Jurkat, Clone E6-1 (cell line): ENCODE results near the gene OSBPL8. TPM values are rescaled to one million over a fixed set of nuclear protein-coding genes. Genes with fewer than 3 reads are reported as not detected.

Experiments
- DNase-seq: peaks from one replicate; pipeline ENCODE4 v3.0.0-alpha.2; 2011; ENCODE audit warnings: low read depth, low spot score
- H3K4me3 ChIP-seq: 2 replicates; pipeline ENCODE4 v1.5.1; 2011; ENCODE audit warnings: mild to moderate bottlenecking, low read length, control low read depth, moderate library complexity
- polyA plus RNA-seq: library from polyadenylated mRNA; unstranded; fragments of >200 nt; gene quantifications from one replicate; pipeline ENCODE4 v1.2.1, GENCODE V29; 2012; ENCODE audit warnings: missing spikeins; ENCODE audit not compliant: insufficient read length, insufficient read depth

The OSBPL8 gene
- 20.7 TPM for polyA plus RNA-seq

DNA sequence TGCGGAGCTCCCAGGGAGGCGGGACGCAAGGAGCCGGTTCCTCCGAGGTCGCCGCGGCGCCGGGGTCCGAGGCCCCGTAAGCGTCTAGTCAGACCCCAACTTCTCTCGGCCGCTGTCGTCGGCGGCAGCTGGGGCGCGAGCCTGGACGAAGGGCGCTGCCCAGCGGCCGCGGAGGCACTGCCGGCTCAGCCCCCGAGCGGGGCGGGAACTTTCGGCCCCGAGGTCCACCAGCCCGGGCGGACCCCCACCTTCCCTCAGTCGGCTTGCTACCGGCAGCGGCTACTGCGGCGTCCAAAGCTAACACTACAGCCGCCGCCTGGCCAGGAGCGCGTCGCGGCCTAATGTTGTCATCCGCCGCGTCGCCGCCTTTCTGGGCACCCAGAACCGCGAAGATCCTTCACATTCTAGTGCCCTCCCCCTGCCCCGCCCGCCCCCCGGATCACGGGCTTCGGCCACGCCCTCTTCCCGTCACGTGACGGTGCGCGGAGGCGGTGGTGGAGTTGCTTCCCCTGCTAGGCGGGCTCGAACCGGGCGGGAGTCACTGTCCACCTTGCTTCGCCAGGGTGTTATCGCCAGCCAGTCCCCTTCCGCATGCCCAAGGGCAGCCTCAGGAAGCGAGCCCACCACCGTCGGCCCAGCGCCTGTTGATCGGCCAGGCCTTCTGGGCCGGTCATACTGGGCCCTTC, at the start of gene OSBPL8:
OSBPL8 (minus strand) TSS at position 372 of the 686 bp plus-strand sequence. CDS start 72,220 bp downstream, outside the sequence.
- peak; percentile 81 for DNase-seq
- peak within 1 kb of the TSS; percentile 87 for H3K4me3 ChIP-seq

DNA sequence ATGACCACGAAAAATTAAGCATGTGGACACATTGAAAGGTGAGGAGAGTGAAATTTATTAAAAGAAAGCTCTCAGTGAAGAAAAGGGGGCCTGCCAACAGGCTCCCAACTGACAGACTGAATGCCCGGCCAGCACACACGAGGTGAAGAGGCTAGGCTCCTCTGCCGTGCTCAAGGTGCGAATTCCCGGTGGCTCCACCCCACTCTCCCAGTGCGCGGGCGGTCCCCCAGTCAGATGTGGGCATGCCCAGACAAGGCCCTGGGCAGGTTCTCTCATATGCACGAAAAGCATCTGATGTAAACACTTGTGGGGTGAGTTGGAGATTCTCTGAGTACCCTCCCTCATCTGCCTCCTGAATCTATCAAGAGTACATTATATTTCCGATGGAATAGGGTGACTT, 48.5 kb upstream of the OSBPL8 start:
- no peak for DNase-seq
- H3K4me3 ChIP-seq, result no peak overlapping the region

- no peak for DNase-seq
- no peak overlapping the region for H3K4me3 ChIP-seq
These were observed 35.5 kb upstream of the OSBPL8 start for GRCh38 chr12:76595056-76595455.

DNA sequence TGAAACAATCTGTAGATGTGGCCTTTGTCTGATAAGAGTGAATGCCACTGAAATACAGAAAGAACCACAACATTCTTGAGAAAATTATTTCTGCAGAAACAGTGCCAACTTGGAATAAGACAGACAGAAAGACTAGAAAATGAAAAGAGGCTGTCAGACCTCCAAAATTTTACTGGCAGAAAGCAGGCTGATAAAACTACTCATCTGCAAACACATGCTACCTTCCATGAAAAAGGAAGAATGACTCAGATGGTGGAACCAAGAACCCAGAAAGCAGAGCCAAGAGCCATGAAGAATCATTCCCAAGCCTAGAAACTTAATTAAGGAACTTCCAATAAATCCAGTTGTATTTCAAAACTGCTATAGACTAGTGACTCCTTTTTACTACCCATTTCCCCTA, 31.9 kb upstream of the OSBPL8 start:
- no peak overlapping the region for H3K4me3 ChIP-seq
- DNase-seq, result no peak

DNA sequence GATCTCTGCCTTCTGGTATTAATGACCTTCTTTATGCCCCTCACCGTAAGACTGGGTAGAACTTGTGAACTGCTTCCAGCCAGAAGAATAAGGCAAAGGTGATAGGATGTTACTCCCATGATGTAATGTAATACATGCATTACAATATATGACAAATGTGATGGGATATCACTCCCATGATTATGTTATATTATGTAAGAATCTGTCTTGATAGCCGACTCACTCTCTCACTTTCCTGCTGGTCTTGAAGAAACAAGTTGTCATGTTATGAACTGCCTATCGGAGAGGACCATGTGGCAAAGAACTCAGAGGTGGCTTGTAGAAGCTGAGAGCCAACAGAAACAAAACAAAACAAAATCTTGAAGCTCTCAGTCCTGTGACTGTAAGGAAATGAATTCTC, 30.6 kb upstream of the OSBPL8 start:
- DNase-seq, result no peak
- no peak overlapping the region for H3K4me3 ChIP-seq

- no peak for DNase-seq
- H3K4me3 ChIP-seq, result no peak overlapping the region
These were observed 29.5 kb upstream of the OSBPL8 start for GRCh38 chr12:76588881-76589565.

DNA sequence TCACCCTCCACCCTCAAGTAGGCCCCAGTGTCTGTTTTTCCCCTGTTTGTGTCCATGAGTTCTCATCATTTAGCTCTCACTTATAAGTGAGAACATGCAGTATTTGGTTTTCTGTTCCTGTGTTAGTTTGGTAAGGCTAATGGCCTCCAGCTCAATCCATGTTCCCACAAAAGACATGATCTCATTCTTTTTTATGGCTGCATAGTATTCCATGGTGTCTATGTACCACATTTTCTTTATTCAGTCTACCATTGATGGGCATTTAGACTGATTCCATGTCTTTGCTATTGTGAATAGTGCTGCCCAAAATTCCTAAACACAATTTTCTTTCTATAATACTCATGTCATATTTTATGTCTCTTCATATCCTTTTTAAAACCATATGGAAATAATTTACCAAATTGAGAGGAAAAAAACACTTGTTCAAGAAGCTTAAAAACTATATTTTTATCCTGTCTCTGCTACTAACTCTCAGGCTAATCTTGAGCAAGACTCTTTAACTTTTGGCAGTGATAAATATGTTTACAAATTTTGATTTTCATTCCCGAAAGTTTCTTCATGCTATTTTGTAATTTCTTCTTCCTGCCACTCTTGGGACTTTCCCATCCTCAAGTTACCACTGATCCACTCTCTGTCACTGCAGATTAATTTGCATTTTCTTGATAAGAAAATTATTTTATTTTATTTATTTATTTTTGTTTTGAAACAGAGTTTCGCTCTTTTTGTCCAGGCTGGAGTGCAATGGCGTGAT, 28.0 kb upstream of the OSBPL8 start:
- DNase-seq, result no peak
- H3K4me3 ChIP-seq, result no peak overlapping the region

DNA sequence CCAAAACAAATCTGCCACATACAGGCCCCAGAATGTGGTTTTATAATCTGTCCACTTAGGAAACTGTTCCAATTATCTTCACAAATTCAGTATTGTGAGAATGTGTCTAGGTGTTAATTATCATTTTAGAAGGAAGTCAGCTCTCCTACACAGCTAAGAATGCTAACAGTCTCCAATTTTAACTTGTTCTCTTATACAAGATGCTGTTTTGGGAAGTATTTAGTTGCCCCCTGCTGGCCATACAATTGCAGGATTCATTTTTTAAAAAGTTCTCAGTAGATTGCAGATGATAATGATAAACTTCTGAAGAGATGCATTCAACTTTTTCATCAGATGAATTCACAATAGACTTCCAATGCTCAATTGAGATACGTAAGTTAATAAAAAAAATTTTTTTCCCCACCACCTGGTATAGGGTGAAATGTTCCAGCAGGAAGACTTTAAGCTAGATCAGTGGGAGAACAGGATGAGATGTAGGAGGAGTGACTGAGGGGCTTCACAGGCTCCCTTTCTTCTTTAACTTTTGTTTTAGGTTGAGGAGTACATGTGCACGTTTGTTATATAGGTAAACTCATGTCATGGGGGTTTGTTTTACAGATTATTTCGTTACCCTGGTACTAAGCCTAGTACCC, 27.3 kb upstream of the OSBPL8 start:
- no peak overlapping the region for H3K4me3 ChIP-seq
- DNase-seq, result peak; percentile 50

GRCh38 chr12:76583301-76583700, 23.7 kb upstream of the OSBPL8 start:
- H3K4me3 ChIP-seq, result no peak overlapping the region
- DNase-seq, result no peak

DNA sequence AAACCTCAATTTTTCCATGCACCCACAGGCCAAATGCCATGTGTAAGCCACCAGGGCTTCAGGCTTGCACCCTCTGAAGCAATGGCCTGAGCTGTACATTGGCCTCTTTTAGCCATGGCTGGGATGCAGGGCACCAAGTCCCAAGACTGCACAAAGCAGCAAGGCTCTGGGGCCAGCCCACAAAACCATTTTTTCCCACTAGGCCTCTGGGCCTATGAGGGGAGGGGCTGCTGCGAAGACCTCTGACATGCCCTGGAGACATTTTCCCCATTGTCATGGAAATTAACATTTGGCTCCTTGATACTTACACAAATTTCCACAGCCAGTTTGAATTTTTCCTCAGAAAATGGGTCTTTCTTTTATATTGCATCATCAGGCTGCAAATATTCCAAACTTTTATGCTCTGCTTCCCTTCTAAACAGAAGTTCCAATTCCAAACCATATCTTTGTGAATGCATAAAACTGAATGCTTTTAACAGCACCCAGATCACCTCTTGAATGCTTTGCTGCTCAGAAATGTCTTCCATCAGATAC, 14.3 kb upstream of the OSBPL8 start:
- no peak for DNase-seq
- no peak overlapping the region for H3K4me3 ChIP-seq

DNA sequence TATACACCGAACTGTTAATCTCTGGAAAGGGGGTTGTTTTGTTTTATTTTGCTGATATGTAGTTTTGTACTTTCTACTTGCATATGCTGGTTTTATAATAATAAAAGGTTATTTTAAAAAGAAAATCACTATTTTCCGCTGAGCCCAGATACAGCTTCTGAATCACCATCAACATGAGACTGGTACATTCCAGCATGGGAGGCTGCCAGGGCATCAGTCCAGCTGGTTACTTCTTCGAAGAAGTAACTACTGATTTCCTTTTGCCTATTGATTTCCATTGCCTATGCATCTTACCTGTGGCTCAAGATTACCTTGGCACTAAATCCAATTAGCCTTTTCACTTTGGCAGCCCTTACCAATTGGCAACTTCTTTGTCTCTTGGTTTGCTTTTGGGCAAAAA, 11.7 kb upstream of the OSBPL8 start:
- H3K4me3 ChIP-seq, result no peak overlapping the region
- DNase-seq, result no peak

DNA sequence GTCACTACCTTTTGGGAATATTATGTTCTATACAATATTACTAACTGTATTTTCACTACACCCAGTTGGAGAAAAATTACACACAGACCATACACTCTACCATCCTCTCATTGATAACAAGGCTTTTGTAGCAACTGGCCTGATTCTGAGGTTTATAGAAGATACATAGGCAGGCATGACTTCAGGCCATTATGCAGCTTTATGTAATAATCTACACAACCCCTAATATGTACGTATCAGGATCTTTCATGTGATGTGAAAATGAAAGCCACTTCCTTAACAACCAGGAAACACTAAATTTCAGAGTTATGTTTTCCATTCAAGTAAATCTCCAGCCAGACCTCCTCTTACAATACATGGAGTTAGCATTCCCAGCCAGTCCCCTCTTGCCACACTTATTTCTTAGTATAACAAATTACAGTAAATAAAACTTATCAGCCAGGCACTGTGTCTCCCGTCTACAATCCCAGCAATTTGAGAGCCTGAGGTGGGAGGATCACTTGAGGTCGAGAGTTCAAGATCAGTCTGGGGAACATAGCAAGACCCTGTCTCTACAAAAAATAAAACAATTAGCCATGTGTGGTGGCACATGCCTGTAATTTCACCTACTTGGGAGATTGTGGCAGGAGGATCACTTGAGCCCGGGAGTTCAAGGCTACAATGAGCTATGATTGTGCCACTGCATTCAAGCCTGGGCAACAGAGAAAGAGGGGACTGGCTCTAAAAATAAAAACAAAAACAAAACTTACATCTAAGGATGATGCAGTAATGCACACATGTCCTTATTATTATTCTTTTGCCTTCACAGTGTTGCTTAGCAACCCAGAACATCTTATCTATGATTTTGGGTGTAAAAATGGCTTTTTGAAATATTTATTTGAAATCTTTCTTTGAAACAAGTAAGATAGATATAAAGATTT, 10.4 kb upstream of the OSBPL8 start:
- no peak overlapping the region for H3K4me3 ChIP-seq
- no peak for DNase-seq

DNA sequence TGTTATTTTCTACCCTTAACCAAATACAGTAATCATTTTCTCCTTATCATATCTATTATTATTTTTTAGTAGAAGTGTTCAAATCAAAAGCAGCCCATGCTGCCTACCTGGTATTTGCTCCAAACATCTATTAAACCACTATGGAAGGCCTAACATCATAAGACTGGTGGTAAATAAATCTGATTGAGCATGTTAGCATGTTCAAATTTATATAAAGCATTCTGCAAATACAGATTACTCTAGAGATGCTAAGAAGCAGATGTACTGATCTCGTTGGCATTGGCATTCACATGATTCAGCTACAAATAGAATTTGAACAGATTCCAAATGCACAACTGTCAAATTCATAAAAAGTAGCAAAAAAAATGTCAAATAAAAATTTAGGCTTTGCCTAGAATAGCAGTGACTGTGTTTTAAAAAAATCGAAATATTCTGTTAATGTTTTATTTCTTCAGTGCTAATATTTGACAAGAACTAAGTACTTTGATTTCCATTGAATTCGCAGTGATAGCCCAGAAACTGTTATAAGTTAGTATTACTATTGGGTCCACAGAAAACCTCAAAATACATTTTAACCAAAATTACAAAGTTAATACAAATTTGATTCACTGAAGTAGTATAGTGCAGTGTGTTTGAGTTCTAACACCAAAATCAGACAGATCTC, 9.4 kb upstream of the OSBPL8 start:
- no peak for DNase-seq

GRCh38 chr12:76568130-76568529, 8.6 kb upstream of the OSBPL8 start:
- DNase-seq, result no peak
- no peak overlapping the region for H3K4me3 ChIP-seq

More for the DNA sequence above, 9.4 kb upstream of the OSBPL8 start:
- H3K4me3 ChIP-seq, result no peak overlapping the region

- H3K4me3 ChIP-seq, result no peak overlapping the region
- DNase-seq, result no peak
These were observed 3.5 kb upstream of the OSBPL8 start for GRCh38 chr12:76563061-76563460.

- no peak for DNase-seq
- no peak overlapping the region for H3K4me3 ChIP-seq
These were observed 2.6 kb upstream of the OSBPL8 start for GRCh38 chr12:76562130-76562529.

DNA sequence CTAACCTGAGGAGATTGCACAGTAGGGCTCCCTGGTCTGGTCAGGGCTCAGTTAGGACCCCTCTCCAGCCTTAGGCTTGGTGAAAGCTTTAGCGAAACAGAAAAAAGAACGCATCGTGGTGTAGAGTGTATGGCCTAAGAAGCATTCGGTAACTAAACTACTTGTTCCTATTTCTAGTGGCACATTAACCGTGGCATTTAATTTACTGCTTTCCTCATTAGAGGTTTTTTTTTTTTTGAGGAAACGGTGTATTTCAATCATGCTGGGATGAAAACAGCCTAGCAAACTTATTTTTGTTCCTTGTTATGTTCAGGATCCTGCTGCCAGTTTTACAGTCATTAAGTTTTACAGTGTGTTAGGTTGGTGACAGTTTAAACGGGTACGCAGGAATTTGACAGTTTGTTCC, 518 bp upstream of the OSBPL8 start:
- DNase-seq, result no peak
- H3K4me3 ChIP-seq, result peak overlapping the region; percentile 87
